PC-9 (cell line): Measurements from ENCODE around the gene ZNF610.

Experiments used
- CTCF ChIP-seq: fragments of 200-600 bp; sonication (generic); conservative IDR thresholded peaks from 2 replicates; pipeline ENCODE4 v1.6.1; 2017; ENCODE audit warnings: mixed run types, antibody characterized with exemption, mild to moderate bottlenecking, moderate library complexity
- EZH2 ChIP-seq: fragments of 200-600 bp; sonication (generic); IDR thresholded peaks from 2 replicates; pipeline ENCODE4 v1.8.0; 2017; ENCODE audit warnings: antibody characterized with exemption, low read depth

GRCh38 chr19:52369559-52370340 lies 33.7 kb downstream of the ZNF610 start, which contains the start of gene ZNF880:
- TF ChIP-seq CTCF (no peak), EZH2 (no peak)
